A549 (cell line): ENCODE data around the gene RIMBP2. TPM values are rescaled to one million over a fixed set of nuclear protein-coding genes. Genes with fewer than 3 reads are reported as not detected.

ENCODE experiments used
- ATAC-seq, 2 experiments: fragments of 200-7000 bp in 1 of 2; fragments of >200 bp in 1 of 2; cut with Nextera tagmentation in 1 of 2; cut with Tn5 transposase in 1 of 2; 3 replicates each; pipeline versions ENCODE4 v1.8.0 to v1.9.1; 2018 to 2020; ENCODE audit warnings: mild to moderate bottlenecking in 1 of 2, moderate library complexity in 1 of 2
- CTCF ChIA-PET: fragments of 300-600 bp; sonication (Branson Sonifier 250); formaldehyde crosslinking; extraction: SDS; loops from one replicate; lab custom pipeline; 2021; ENCODE audit warnings: antibody characterized with exemption, inconsistent platforms; lab: Yijun Ruan, JAX
- POLR2A ChIA-PET: fragments of 350-600 bp; formaldehyde crosslinking; extraction: SDS; loops from one replicate; lab custom pipeline; 2021; ENCODE audit warnings: antibody characterized with exemption, inconsistent platforms; lab: Yijun Ruan, JAX
- DNase-seq, 2 experiments: peaks; one replicate each; pipeline versions ENCODE4 v3.0.0 to v3.0.0-alpha.2; 2011 to 2016; ENCODE audit warnings: low read depth in 1 of 2, low spot score in 1 of 2
- FAIRE-seq: peaks from 2 replicates; lab custom pipeline; 2011; peaks lifted over from hg19 to GRCh38; lab: Jason Lieb, UNC
- H3K27ac ChIP-seq, 2 experiments: fragments of >200 bp; sonication (Bioruptor Twin); formaldehyde crosslinking; 3 replicates each; pipeline ENCODE4 v1.5.1; 2016 to 2017
- H3K4me1 ChIP-seq: fragments of >200 bp; sonication (Bioruptor Twin); formaldehyde crosslinking; 3 replicates; pipeline ENCODE4 v1.6.1; 2016
- H3K4me2 ChIP-seq: fragments of >200 bp; sonication (Bioruptor Twin); formaldehyde crosslinking; 3 replicates; pipeline ENCODE4 v1.6.1; 2016
- H3K4me3 ChIP-seq: fragments of >200 bp; sonication (Bioruptor Twin); formaldehyde crosslinking; 3 replicates; pipeline ENCODE4 v1.5.1; 2016
- H3K9me3 ChIP-seq: fragments of >200 bp; sonication (Bioruptor Twin); formaldehyde crosslinking; 3 replicates; pipeline ENCODE4 v1.6.1; 2016
- ATOH8 ChIP-seq: fragments of 250-450 bp; sonication (Bioruptor Pico); IDR thresholded peaks from 2 replicates; pipeline ENCODE4 v1.5.0; 2020; ENCODE audit warnings: low read depth, mild to moderate bottlenecking, moderate library complexity
- CBX8 ChIP-seq: fragments of 200-600 bp; sonication (generic); IDR thresholded peaks from 2 replicates; pipeline ENCODE4 v1.6.1; 2016
- CHD4 ChIP-seq: fragments of 200-600 bp; sonication (generic); IDR thresholded peaks from 2 replicates; pipeline ENCODE4 v1.6.1; 2016; ENCODE audit warnings: antibody characterized with exemption, mild to moderate bottlenecking, borderline replicate concordance
- EHF ChIP-seq: fragments of 250-450 bp; sonication (Bioruptor Pico); IDR thresholded peaks from 2 replicates; pipeline ENCODE4 v1.5.0; 2020; ENCODE audit warnings: mild to moderate bottlenecking
- EHMT2 ChIP-seq: fragments of 200-600 bp; sonication (generic); IDR thresholded peaks from 2 replicates; pipeline ENCODE4 v1.6.1; 2016; ENCODE audit warnings: antibody characterized with exemption, low read depth, mild to moderate bottlenecking, moderate library complexity
- EP300 ChIP-seq, 2 experiments: fragments of >200 bp; sonication (Bioruptor Twin); formaldehyde crosslinking; IDR thresholded peaks; 2 replicates in 1 of 2; 3 replicates in 1 of 2; pipeline ENCODE4 v1.6.1; 2016 to 2017
- ESRRA ChIP-seq: fragments of 150-350 bp; IDR thresholded peaks from 2 replicates; pipeline ENCODE4 v1.6.1; 2014; ENCODE audit warnings: mild to moderate bottlenecking, low read length, borderline replicate concordance
- FOSB ChIP-seq: fragments of 250-450 bp; sonication (Bioruptor Pico); IDR thresholded peaks from 2 replicates; pipeline ENCODE4 v1.5.0; 2020; ENCODE audit warnings: mild to moderate bottlenecking, moderate library complexity
- FOXS1 ChIP-seq: fragments of 250-450 bp; sonication (Bioruptor Pico); IDR thresholded peaks from 2 replicates; pipeline ENCODE4 v1.5.0; 2020; ENCODE audit warnings: mild to moderate bottlenecking, moderate library complexity
- HDAC2 ChIP-seq: fragments of 200-600 bp; sonication (generic); IDR thresholded peaks from 2 replicates; pipeline ENCODE4 v1.6.1; 2016
- HEYL ChIP-seq: fragments of 250-450 bp; sonication (Bioruptor Pico); IDR thresholded peaks from 2 replicates; pipeline ENCODE4 v1.8.0; 2021; ENCODE audit warnings: mild to moderate bottlenecking, moderate library complexity
- HMGXB4 ChIP-seq: fragments of 250-450 bp; sonication (Bioruptor Pico); IDR thresholded peaks from 2 replicates; pipeline ENCODE4 v1.5.0; 2021; ENCODE audit warnings: mild to moderate bottlenecking, moderate library complexity, borderline replicate concordance
- HOXA7 ChIP-seq: fragments of 250-450 bp; sonication (Bioruptor Pico); IDR thresholded peaks from 2 replicates; pipeline ENCODE4 v1.5.0; 2020; ENCODE audit warnings: mild to moderate bottlenecking, moderate library complexity
- JUNB ChIP-seq: fragments of >200 bp; sonication (Bioruptor Twin); formaldehyde crosslinking; IDR thresholded peaks from 2 replicates; pipeline ENCODE4 v1.6.1; 2016
- MAFK ChIP-seq: fragments of 450-650 bp; IDR thresholded peaks from 2 replicates; pipeline ENCODE4 v1.6.1; 2014; ENCODE audit not compliant: partially characterized antibody
- MAX ChIP-seq: IDR thresholded peaks from 2 replicates; pipeline ENCODE4 v1.6.1; 2012
- MAZ ChIP-seq: fragments of 150-350 bp; IDR thresholded peaks from 2 replicates; pipeline ENCODE4 v1.6.1; 2014; ENCODE audit warnings: antibody characterized with exemption, low read depth, low read length, borderline replicate concordance
- NFE2L2 ChIP-seq: fragments of 150-350 bp; conservative IDR thresholded peaks from 2 replicates; pipeline ENCODE4 v1.6.1; 2014; ENCODE audit warnings: low read length
- PBX3 ChIP-seq: IDR thresholded peaks from 2 replicates; pipeline ENCODE4 v1.6.1; 2012
- POLR2A ChIP-seq: IDR thresholded peaks from 2 replicates; pipeline ENCODE4 v1.6.1; 2012; ENCODE audit warnings: mild to moderate bottlenecking, low read length
- POLR2AphosphoS2 ChIP-seq: conservative IDR thresholded peaks from 2 replicates; pipeline ENCODE4 v1.6.1; 2012; ENCODE audit warnings: low read length, improper control_type of control experiment, inconsistent platforms
- RCOR1 ChIP-seq: fragments of 150-350 bp; IDR thresholded peaks from 2 replicates; pipeline ENCODE4 v1.6.1; 2014; ENCODE audit warnings: antibody characterized with exemption, low read length, low read depth
- RNF2 ChIP-seq: fragments of 200-600 bp; sonication (generic); IDR thresholded peaks from 2 replicates; pipeline ENCODE4 v1.6.1; 2016; ENCODE audit warnings: low read depth, mild to moderate bottlenecking, antibody characterized with exemption, moderate library complexity, borderline replicate concordance
- SMC3 ChIP-seq: fragments of >200 bp; sonication (Bioruptor Twin); formaldehyde crosslinking; IDR thresholded peaks from 3 replicates; pipeline ENCODE4 v1.6.1; 2018; ENCODE audit warnings: inconsistent platforms
- ZC3H11A ChIP-seq: fragments of 450-650 bp; IDR thresholded peaks from 2 replicates; pipeline ENCODE4 v1.6.1; 2014; ENCODE audit warnings: antibody characterized with exemption, mild to moderate bottlenecking
- ZFP36 ChIP-seq: fragments of 450-650 bp; IDR thresholded peaks from 2 replicates; pipeline ENCODE4 v1.6.1; 2014; ENCODE audit warnings: borderline replicate concordance; ENCODE audit not compliant: partially characterized antibody
- WGBS: methylation state at CpG from one replicate; pipeline ENCODE4 v1.1.6; 2017; ENCODE audit errors: missing lambda C conversion rate; 5-methylcytosine and 5-hydroxymethylcytosine counted together
- polyA plus RNA-seq, 4 experiments: library from polyadenylated mRNA; depleted of rRNA in 3 of 4; stranded (reverse); fragments of >200 nt; fragmentation: RNase III in 1 of 4; extraction: RNeasy Plus Mini Kit Qiagen cat#74134 plus additional on column Dnase treatment in 1 of 4; gene quantifications; 2 replicates in 3 of 4; 3 replicates in 1 of 4; pipeline ENCODE4 v1.2.3, GENCODE V29; 2011 to 2017
- TF ChIP-seq, protein P1 (sequence below): fragments of >200 bp; sonication (Bioruptor Twin); formaldehyde crosslinking; IDR thresholded peaks from 3 replicates; pipeline ENCODE4 v1.5.1; 2016
- TF ChIP-seq, protein P2 (sequence below): fragments of 150-350 bp; IDR thresholded peaks from 2 replicates; pipeline ENCODE4 v1.6.1; 2014; ENCODE audit warnings: low read depth, mild to moderate bottlenecking, low read length
- TF ChIP-seq, protein P3 (sequence below): fragments of 450-650 bp; IDR thresholded peaks from 2 replicates; pipeline ENCODE4 v1.6.1; 2014; ENCODE audit warnings: antibody characterized with exemption

RIMBP2 gene
- polyA plus RNA-seq, 2 of the 4 experiments (the other 2 are of a cell fraction), result not detected

DNA sequence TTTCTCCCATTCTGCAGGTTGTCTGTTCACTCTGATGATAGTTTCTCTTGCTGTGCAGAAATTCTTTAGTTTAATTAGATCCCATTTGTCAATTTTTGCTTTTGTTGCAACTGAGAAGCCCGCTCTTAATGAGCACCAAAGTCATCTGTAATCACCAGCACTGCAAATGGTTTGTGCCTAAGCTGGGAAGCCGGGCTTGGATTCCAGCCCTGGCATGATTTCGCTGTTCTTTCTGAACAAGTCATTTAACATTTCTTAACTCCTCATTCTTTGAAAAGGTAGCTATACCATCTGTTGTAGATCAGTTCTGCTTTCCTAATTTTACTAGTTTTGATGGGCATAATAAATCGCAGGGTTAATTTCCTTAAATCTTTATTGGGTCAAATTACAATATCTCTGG is 346.3 kb downstream of the RIMBP2 start:
- FAIRE-seq (no peak), DNase-seq (no peak), ATAC-seq (no peak)
- no peak overlapping the region for H3K4me3 ChIP-seq
- no peak overlapping the region for H3K27ac ChIP-seq
- POLR2A ChIA-PET, result no interaction called here
- 16% methylated on average over 4 of the region's 4 CpGs for WGBS
- no peak overlapping the region for H3K4me2 ChIP-seq
- no peaks in the 10 kb centered on the region for H3K4me1 ChIP-seq
- CTCF ChIA-PET, result no interaction called here
- H3K9me3 ChIP-seq, result no peaks in the 10 kb centered on the region
- TF ChIP-seq, protein P1, sequence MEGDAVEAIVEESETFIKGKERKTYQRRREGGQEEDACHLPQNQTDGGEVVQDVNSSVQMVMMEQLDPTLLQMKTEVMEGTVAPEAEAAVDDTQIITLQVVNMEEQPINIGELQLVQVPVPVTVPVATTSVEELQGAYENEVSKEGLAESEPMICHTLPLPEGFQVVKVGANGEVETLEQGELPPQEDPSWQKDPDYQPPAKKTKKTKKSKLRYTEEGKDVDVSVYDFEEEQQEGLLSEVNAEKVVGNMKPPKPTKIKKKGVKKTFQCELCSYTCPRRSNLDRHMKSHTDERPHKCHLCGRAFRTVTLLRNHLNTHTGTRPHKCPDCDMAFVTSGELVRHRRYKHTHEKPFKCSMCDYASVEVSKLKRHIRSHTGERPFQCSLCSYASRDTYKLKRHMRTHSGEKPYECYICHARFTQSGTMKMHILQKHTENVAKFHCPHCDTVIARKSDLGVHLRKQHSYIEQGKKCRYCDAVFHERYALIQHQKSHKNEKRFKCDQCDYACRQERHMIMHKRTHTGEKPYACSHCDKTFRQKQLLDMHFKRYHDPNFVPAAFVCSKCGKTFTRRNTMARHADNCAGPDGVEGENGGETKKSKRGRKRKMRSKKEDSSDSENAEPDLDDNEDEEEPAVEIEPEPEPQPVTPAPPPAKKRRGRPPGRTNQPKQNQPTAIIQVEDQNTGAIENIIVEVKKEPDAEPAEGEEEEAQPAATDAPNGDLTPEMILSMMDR, result no peak
- TF ChIP-seq EP300 (IDR thresholded peaks at IDR 0.05), result no peak
- TF ChIP-seq, protein P2, sequence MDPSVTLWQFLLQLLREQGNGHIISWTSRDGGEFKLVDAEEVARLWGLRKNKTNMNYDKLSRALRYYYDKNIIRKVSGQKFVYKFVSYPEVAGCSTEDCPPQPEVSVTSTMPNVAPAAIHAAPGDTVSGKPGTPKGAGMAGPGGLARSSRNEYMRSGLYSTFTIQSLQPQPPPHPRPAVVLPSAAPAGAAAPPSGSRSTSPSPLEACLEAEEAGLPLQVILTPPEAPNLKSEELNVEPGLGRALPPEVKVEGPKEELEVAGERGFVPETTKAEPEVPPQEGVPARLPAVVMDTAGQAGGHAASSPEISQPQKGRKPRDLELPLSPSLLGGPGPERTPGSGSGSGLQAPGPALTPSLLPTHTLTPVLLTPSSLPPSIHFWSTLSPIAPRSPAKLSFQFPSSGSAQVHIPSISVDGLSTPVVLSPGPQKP, result no peak
- no peak for TF ChIP-seq ZFP36
- no peak for TF ChIP-seq POLR2AphosphoS2
- no peak for TF ChIP-seq EHF
- TF ChIP-seq FOSB (CRISPR knock-in tag), result no peak
- TF ChIP-seq SMC3, result no peak
- no peak for TF ChIP-seq MAZ
- TF ChIP-seq CBX8, result no peak
- TF ChIP-seq ATOH8 (CRISPR knock-in tag), result no peak
- no peak for TF ChIP-seq ZC3H11A
- no peak for TF ChIP-seq HOXA7 (CRISPR knock-in tag)
- no peak for TF ChIP-seq ESRRA
- TF ChIP-seq MAX, result no peak
- TF ChIP-seq POLR2A, result no peak
- TF ChIP-seq JUNB, result no peak
- no peak for TF ChIP-seq HDAC2
- no peak for TF ChIP-seq FOXS1 (CRISPR knock-in tag)
- TF ChIP-seq, all 56 proteins: peak for 0

DNA sequence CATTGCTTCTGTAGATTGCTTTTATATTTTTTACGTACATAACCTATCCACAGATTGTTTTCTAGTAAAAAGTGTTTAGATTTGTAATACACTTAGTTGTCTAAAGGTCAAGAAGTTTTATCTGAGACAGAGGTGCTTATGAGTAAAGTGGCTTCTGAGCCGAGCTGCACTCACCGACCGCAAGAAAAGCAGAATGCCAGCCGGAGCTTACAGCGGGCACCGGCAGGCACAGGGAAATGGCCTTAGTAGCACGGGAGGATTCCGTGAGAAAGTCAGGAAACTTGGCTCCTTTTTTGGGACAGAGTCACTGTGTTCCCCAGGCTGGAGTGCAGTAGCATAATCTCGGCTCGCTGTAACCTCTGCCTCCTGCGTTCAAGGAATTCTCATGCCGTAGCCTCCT is 348.6 kb downstream of the RIMBP2 start:
- H3K4me2 ChIP-seq, result no peak overlapping the region
- no peaks in the 10 kb centered on the region for H3K4me1 ChIP-seq
- ChIA-PET POLR2A (no interaction called here), CTCF (no interaction called here)
- no peak overlapping the region for H3K27ac ChIP-seq
- no peak for DNase-seq
- no peak overlapping the region for H3K4me3 ChIP-seq
- TF ChIP-seq CHD4 (no peak), POLR2AphosphoS2 (no peak), ZFP36 (no peak), NFE2L2 (no peak), ESRRA (no peak), MAFK (no peak), PBX3 (no peak), ZC3H11A (no peak), FOXS1 (CRISPR knock-in tag) (no peak), CBX8 (no peak), HMGXB4 (CRISPR knock-in tag) (no peak), RNF2 (no peak), HEYL (CRISPR knock-in tag) (no peak), RCOR1 (no peak), EHMT2 (no peak), POLR2A (no peak)
- TF ChIP-seq, protein P3, sequence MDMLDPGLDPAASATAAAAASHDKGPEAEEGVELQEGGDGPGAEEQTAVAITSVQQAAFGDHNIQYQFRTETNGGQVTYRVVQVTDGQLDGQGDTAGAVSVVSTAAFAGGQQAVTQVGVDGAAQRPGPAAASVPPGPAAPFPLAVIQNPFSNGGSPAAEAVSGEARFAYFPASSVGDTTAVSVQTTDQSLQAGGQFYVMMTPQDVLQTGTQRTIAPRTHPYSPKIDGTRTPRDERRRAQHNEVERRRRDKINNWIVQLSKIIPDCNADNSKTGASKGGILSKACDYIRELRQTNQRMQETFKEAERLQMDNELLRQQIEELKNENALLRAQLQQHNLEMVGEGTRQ, result no peak
- TF ChIP-seq, all 56 proteins: peak for 0
- no peaks in the 10 kb centered on the region for H3K9me3 ChIP-seq
- FAIRE-seq (no peak), ATAC-seq (no peak)
- 32% methylated on average over 13 of the region's 13 CpGs for WGBS
